Spleen (tissue), 11 donors: ENCODE data around the gene TPX2. TPM values are rescaled to one million over a fixed set of nuclear protein-coding genes. Genes with fewer than 3 reads are reported as not detected.

Experiments
- DNase-seq: peaks from one replicate; pipeline ENCODE4 v3.0.0-alpha.2; 2020
- H3K27ac ChIP-seq, 8 donors: fragments of 200-600 bp; sonication (generic) in 7 of 8; 1 replicate in 4 of 8; 2 replicates in 4 of 8; pipeline versions ENCODE4 v1.5.0 to v1.8.0; 2016 to 2021; ENCODE audit warnings: inconsistent platforms in 4 of 8, mild to moderate bottlenecking in 4 of 8, moderate library complexity in 1 of 8
- H3K27me3 ChIP-seq, 7 donors: fragments of 200-600 bp; sonication (generic) in 6 of 7; replicated peaks in 1 of 7; 1 replicate in 4 of 7; 2 replicates in 3 of 7; pipeline versions ENCODE4 v1.5.0 to v1.8.0; 2016 to 2021; ENCODE audit warnings: inconsistent platforms in 3 of 7, mild to moderate bottlenecking in 1 of 7
- H3K36me3 ChIP-seq, 6 donors: fragments of 200-600 bp; sonication (generic) in 5 of 6; 1 replicate in 4 of 6; 2 replicates in 2 of 6; pipeline versions ENCODE4 v1.5.0 to v1.8.0; 2016 to 2021; ENCODE audit warnings: inconsistent platforms in 2 of 6
- H3K4me1 ChIP-seq, 6 donors: fragments of 200-600 bp; sonication (generic) in 5 of 6; 1 replicate in 3 of 6; 2 replicates in 3 of 6; pipeline versions ENCODE4 v1.5.0 to v1.8.0; 2016 to 2021; ENCODE audit warnings: inconsistent platforms in 3 of 6
- H3K4me3 ChIP-seq, 8 donors: fragments of 200-600 bp; sonication (generic) in 7 of 8; 1 replicate in 4 of 8; 2 replicates in 4 of 8; pipeline versions ENCODE4 v1.5.0 to v1.8.0; 2016 to 2021; ENCODE audit warnings: inconsistent platforms in 4 of 8, mild to moderate bottlenecking in 4 of 8, moderate library complexity in 2 of 8
- H3K9me3 ChIP-seq, 8 donors: fragments of 200-600 bp; sonication (generic) in 7 of 8; 1 replicate in 4 of 8; 2 replicates in 4 of 8; pipeline versions ENCODE4 v1.5.0 to v1.8.0; 2016 to 2021; ENCODE audit warnings: inconsistent platforms in 4 of 8
- CTCF ChIP-seq, 11 experiments: fragments of 200-600 bp in 7 of 11; fragments of 450-650 bp in 4 of 11; sonication (generic) in 4 of 11; IDR thresholded peaks in 8 of 11; conservative IDR thresholded peaks in 3 of 11; 1 replicate in 7 of 11; 2 replicates in 4 of 11; pipeline versions ENCODE4 v1.4.0 to v1.8.0; 2016 to 2021; ENCODE audit warnings: antibody characterized with exemption in 11 of 11, inconsistent platforms in 4 of 11, mild to moderate bottlenecking in 1 of 11
- POLR2A ChIP-seq, 3 donors: fragments of 450-650 bp; IDR thresholded peaks; one replicate each; pipeline ENCODE4 v1.5.1; 2017; ENCODE audit warnings: antibody characterized with exemption in 3 of 3, mild to moderate bottlenecking in 1 of 3
- POLR2AphosphoS5 ChIP-seq, 3 donors: sonication (generic); formaldehyde crosslinking; IDR thresholded peaks; one replicate each; pipeline ENCODE4 v1.5.1; 2017; ENCODE audit warnings: antibody characterized with exemption in 3 of 3
- WGBS, 5 donors: extraction: QIAGEN DNeasy Blood & Tissue Kit in 3 of 5; methylation state at CpG; one replicate each; pipeline versions ENCODE4 v1.1.5 to v1.1.7; 2013 to 2018; 5-methylcytosine and 5-hydroxymethylcytosine counted together
- intact Hi-C: fragments of 100-400 bp; cut with DNase I; formaldehyde crosslinking; loops from one replicate; pipeline ENCODE4 v1.15.0; 2023; ENCODE audit warnings: low total_unique reads
- polyA plus RNA-seq, 3 donors: library from polyadenylated mRNA; stranded (reverse); fragments of 200-250 nt; gene quantifications; one replicate each; pipeline ENCODE4 v1.2.1, GENCODE V29; 2013
- total RNA-seq, 7 donors: library from RNA; depleted of rRNA in 3 of 7; stranded (reverse); fragments of >200 nt in 3 of 7; fragmentation: NEBNext Ultra II Directional in 4 of 7; extraction: Animal tissue kit (Norgen Biotek cat#: 25700) in 4 of 7; gene quantifications; one replicate each; pipeline versions ENCODE4 v1.1.0 to v1.2.1, GENCODE V29; 2016 to 2021
- donor health status: healthy with polysubstance abuse.
- donor health status: DM: no; HTN: no; CAD: no; lungs with moderate emphysema.
- donor health status: DM: no; HTN: no; CAD: no.
- donor health status: Bipolar disorder and iron deficiency.
- donor health status: healthy.
- donor health status: DM: no; HTN: no; CAD: no.
- donor health status: DM: yes; HTN: yes; CAD: no.

TPX2 gene
- total and polyA plus RNA-seq, 10 donors = 1.4 to 16.2 (median 7.2) TPM

GRCh38 chr20:31820228-31820627 lies 81.1 kb downstream of the TPX2 start:
- Histone ChIP-seq H3K4me1 (peaks cover 6 to 33% (median 18%) of the 10 kb centered on the region in 6 donors), H3K36me3 (no peaks in the 10 kb centered on the region), H3K4me3 (no peak overlapping the region), H3K9me3 (no peaks in the 10 kb centered on the region), H3K27me3 (peaks cover 0 to 6% (median 0%) of the 10 kb centered on the region in 7 donors), H3K27ac (no peak overlapping the region)
- TF ChIP-seq CTCF (IDR thresholded peaks at IDR 0.05 in 8 of 11, conservative IDR thresholded peaks at IDR 0.05 in 3 of 11) = no peak
- TF ChIP-seq POLR2A (IDR thresholded peaks at IDR 0.05) = no peak
- TF ChIP-seq POLR2AphosphoS5 (IDR thresholded peaks at IDR 0.05) = no peak
- DNase-seq = no peak
- intact Hi-C loops = no loop called here
- 79 to 91% (median 88%) methylated on average over 6 of the region's 6 CpGs for WGBS, 5 donors

- WGBS, 5 donors = 47 to 65% (median 60%) methylated on average over 4 to 5 of the region's 5 CpGs
- TF ChIP-seq CTCF (IDR thresholded peaks at IDR 0.05 in 8 of 11, conservative IDR thresholded peaks at IDR 0.05 in 3 of 11) = no peak
- no peak for TF ChIP-seq POLR2AphosphoS5 (IDR thresholded peaks at IDR 0.05)
- no peak for TF ChIP-seq POLR2A (IDR thresholded peaks at IDR 0.05)
- intact Hi-C loops = no loop called here
- DNase-seq = no peak
- Histone ChIP-seq H3K4me3 (no peak overlapping the region), H3K9me3 (no peaks in the 10 kb centered on the region), H3K4me1 (peaks cover 3 to 25% (median 11%) of the 10 kb centered on the region in 6 donors), H3K27me3 (peaks cover 0 to 6% (median 0%) of the 10 kb centered on the region in 7 donors), H3K36me3 (no peaks in the 10 kb centered on the region), H3K27ac (no peak overlapping the region)
Observed at GRCh38 chr20:31821427-31821826, 82.3 kb downstream of the TPX2 start.

- intact Hi-C loops = no loop called here
- Histone ChIP-seq H3K4me1 (peaks cover 3 to 25% (median 11%) of the 10 kb centered on the region in 6 donors), H3K27ac (peak overlapping the region in 1 of 8 donors; percentile 48), H3K27me3 (peaks cover 0 to 6% (median 0%) of the 10 kb centered on the region in 7 donors), H3K4me3 (peak overlapping the region in 1 of 8 donors; percentile 46), H3K36me3 (no peaks in the 10 kb centered on the region), H3K9me3 (no peaks in the 10 kb centered on the region)
- peak; percentile 94 for DNase-seq
- TF ChIP-seq CTCF (IDR thresholded peaks at IDR 0.05 in 8 of 11, conservative IDR thresholded peaks at IDR 0.05 in 3 of 11) (peak; percentile 95 to 100 (median 99)), POLR2A (IDR thresholded peaks at IDR 0.05) (no peak), POLR2AphosphoS5 (IDR thresholded peaks at IDR 0.05) (peak in 2 of 3 donors; percentile 53 to 63)
- WGBS, 5 donors = 5 to 10% (median 6%) methylated on average over 23 to 29 of the region's 29 CpGs
Observed at GRCh38 chr20:31822421-31823330, 83.6 kb downstream of the TPX2 start.
